ENCODE measurements around the gene RGPD3.
"Not testable (repeated sequence)": the region's sequence is repeated elsewhere in the genome, so short reads cannot be mapped to it uniquely, and the experiment has no call there.

The RGPD3 gene
- 0.81 to 1.6 reads per million in 2 donors for total RNA-seq

GRCh38 chr2:106468107-106468506, at the start of gene RGPD3:
Gene RGPD3, minus strand, starts transcription at chr2:106468413. Its CDS starts 125 bp downstream, at chr2:106468288.
- DNase-seq, result not testable (repeated sequence)

GRCh38 chr2:106517329-106517728, 49.1 kb upstream of the RGPD3 start:
- no peak for DNase-seq

GRCh38 chr2:106516864-106517263, 48.7 kb upstream of the RGPD3 start:
- no peak for DNase-seq

GRCh38 chr2:106516436-106516835, 48.2 kb upstream of the RGPD3 start:
- no peak for DNase-seq

- DNase-seq, result not testable (repeated sequence)
Observed at GRCh38 chr2:106514827-106515226, 46.6 kb upstream of the RGPD3 start.

- not testable (repeated sequence) for DNase-seq
Observed at GRCh38 chr2:106513391-106513790, 45.2 kb upstream of the RGPD3 start.

GRCh38 chr2:106511934-106512333, 43.7 kb upstream of the RGPD3 start:
- DNase-seq, result not testable (repeated sequence)

- peak in 1 of 5 experiments; percentile 13 for DNase-seq
Observed at GRCh38 chr2:106511476-106511901, 43.3 kb upstream of the RGPD3 start.

- not testable (repeated sequence) for DNase-seq
Observed at GRCh38 chr2:106510791-106511190, 42.6 kb upstream of the RGPD3 start.

- DNase-seq, result not testable (repeated sequence)
Observed at GRCh38 chr2:106509374-106509770, 41.2 kb upstream of the RGPD3 start.

- DNase-seq, result not testable (repeated sequence)
Observed at GRCh38 chr2:106508660-106509373, 40.6 kb upstream of the RGPD3 start.

GRCh38 chr2:106506002-106506687, 37.9 kb upstream of the RGPD3 start:
- DNase-seq, result peak in 1 of 5 experiments; percentile 44

- DNase-seq, result not testable (repeated sequence)
Observed at GRCh38 chr2:106504787-106505186, 36.6 kb upstream of the RGPD3 start.

- DNase-seq, result not testable (repeated sequence)
Observed at GRCh38 chr2:106504192-106504591, 36.0 kb upstream of the RGPD3 start.

GRCh38 chr2:106502351-106502750, 34.1 kb upstream of the RGPD3 start:
- not testable (repeated sequence) for DNase-seq

GRCh38 chr2:106500350-106500749, 32.1 kb upstream of the RGPD3 start:
- not testable (repeated sequence) for DNase-seq

- not testable (repeated sequence) for DNase-seq
Observed at GRCh38 chr2:106498549-106498948, 30.3 kb upstream of the RGPD3 start.

GRCh38 chr2:106492913-106493312, 24.7 kb upstream of the RGPD3 start:
- not testable (repeated sequence) for DNase-seq

- not testable (repeated sequence) for DNase-seq
Observed at GRCh38 chr2:106492399-106492798, 24.2 kb upstream of the RGPD3 start.

- not testable (repeated sequence) for DNase-seq
Observed at GRCh38 chr2:106489701-106490100, 21.5 kb upstream of the RGPD3 start.

- DNase-seq, result not testable (repeated sequence)
Observed at GRCh38 chr2:106487386-106488191, 19.4 kb upstream of the RGPD3 start.

- peak in 1 of 5 experiments; percentile 24 for DNase-seq
Observed at GRCh38 chr2:106486551-106487385, 18.6 kb upstream of the RGPD3 start, which contains the start of gene CD8B2. Gene CD8B2, plus strand, starts transcription at chr2:106487364. Its CDS starts 63 bp downstream, at chr2:106487427.
